Mesenchymal stem cell (in vitro differentiated cells and primary cell): ENCODE measurements around the gene ZFP57.

ENCODE experiments used
- DNase-seq: peaks from one replicate; pipeline ENCODE4 v3.0.0-alpha.2; 2013
- H2AFZ ChIP-seq: one replicate; pipeline ENCODE4 v1.6.1; 2013; ENCODE audit warnings: low read depth, mild to moderate bottlenecking, control low read depth, inconsistent platforms, low read length, moderate library complexity
- H2AK5ac ChIP-seq: 2 replicates; pipeline ENCODE4 v1.6.1; 2013; ENCODE audit warnings: low read length, moderate library complexity, mild to moderate bottlenecking, inconsistent platforms; ENCODE audit not compliant: severe bottlenecking
- H2BK120ac ChIP-seq: one replicate; pipeline ENCODE4 v1.6.1; 2013; ENCODE audit warnings: low read depth, mild to moderate bottlenecking, inconsistent platforms, low read length, moderate library complexity
- H2BK12ac ChIP-seq, 2 experiments: one replicate each; pipeline ENCODE4 v1.6.1; 2013; ENCODE audit warnings: inconsistent platforms in 2 of 2, low read length in 2 of 2, mild to moderate bottlenecking in 2 of 2, moderate library complexity in 2 of 2, control low read depth in 1 of 2
- H2BK15ac ChIP-seq: one replicate; pipeline ENCODE4 v1.6.1; 2013; ENCODE audit warnings: mild to moderate bottlenecking, low read depth, inconsistent platforms; ENCODE audit not compliant: poor library complexity, severe bottlenecking
- H2BK5ac ChIP-seq: 2 replicates; pipeline ENCODE4 v1.6.1; 2013; ENCODE audit warnings: low read depth, mild to moderate bottlenecking, low read length, control low read depth, inconsistent platforms; ENCODE audit not compliant: poor library complexity, severe bottlenecking
- H3K14ac ChIP-seq, 2 experiments: one replicate each; pipeline ENCODE4 v1.6.1; 2013; ENCODE audit warnings: inconsistent platforms in 2 of 2, low read length in 2 of 2, control low read depth in 1 of 2, mild to moderate bottlenecking in 1 of 2, moderate library complexity in 1 of 2
- H3K18ac ChIP-seq, 2 experiments: one replicate each; pipeline ENCODE4 v1.6.1; 2013; ENCODE audit warnings: inconsistent platforms in 2 of 2, low read length in 2 of 2, control low read depth in 1 of 2, low read depth in 1 of 2, mild to moderate bottlenecking in 1 of 2
- H3K23ac ChIP-seq, 2 experiments: one replicate each; pipeline ENCODE4 v1.6.1; 2013; ENCODE audit warnings: inconsistent platforms in 2 of 2, low read length in 2 of 2, mild to moderate bottlenecking in 2 of 2, moderate library complexity in 2 of 2, control low read depth in 1 of 2
- H3K27ac ChIP-seq: 2 replicates; pipeline ENCODE4 v1.5.1; 2013; ENCODE audit warnings: mild to moderate bottlenecking, moderate library complexity, low read length, control low read depth, inconsistent platforms; ENCODE audit not compliant: poor library complexity, severe bottlenecking
- H3K27me3 ChIP-seq, 2 experiments: 2 replicates each; pipeline versions ENCODE4 v1.6.1 to v1.7.0; 2013; ENCODE audit warnings: low read length in 2 of 2, mild to moderate bottlenecking in 2 of 2, moderate library complexity in 2 of 2, control low read depth in 1 of 2, inconsistent platforms in 1 of 2; ENCODE audit not compliant: control insufficient read depth in 1 of 2, insufficient read depth in 1 of 2
- H3K36me3 ChIP-seq, 2 experiments: 2 replicates each; pipeline versions ENCODE4 v1.6.1 to v1.7.0; 2013; ENCODE audit warnings: low read length in 2 of 2, control low read depth in 1 of 2, inconsistent platforms in 1 of 2, low read depth in 1 of 2, mild to moderate bottlenecking in 1 of 2; ENCODE audit not compliant: insufficient read depth in 2 of 2, control insufficient read depth in 1 of 2
- H3K4ac ChIP-seq, 2 experiments: one replicate each; pipeline ENCODE4 v1.6.1; 2013; ENCODE audit warnings: inconsistent platforms in 2 of 2, low read length in 2 of 2, mild to moderate bottlenecking in 2 of 2, moderate library complexity in 2 of 2, control low read depth in 1 of 2, low read depth in 1 of 2
- H3K4me1 ChIP-seq: 2 replicates; pipeline ENCODE4 v1.6.1; 2013; ENCODE audit warnings: low read depth, low read length, control low read depth; ENCODE audit not compliant: control insufficient read depth, insufficient read depth
- H3K4me2 ChIP-seq: 2 replicates; pipeline ENCODE4 v1.6.1; 2013; ENCODE audit warnings: low read length, mild to moderate bottlenecking, inconsistent platforms; ENCODE audit not compliant: poor library complexity, severe bottlenecking
- H3K4me3 ChIP-seq, 2 experiments: 2 replicates each; pipeline versions ENCODE4 v1.5.1 to v1.7.0; 2013; ENCODE audit warnings: low read length in 2 of 2, mild to moderate bottlenecking in 2 of 2, control low read depth in 1 of 2, low read depth in 1 of 2; ENCODE audit not compliant: insufficient read depth in 1 of 2
- H3K79me1 ChIP-seq: replicated peaks from 2 replicates; pipeline ENCODE4 v1.6.1; 2013; ENCODE audit warnings: mild to moderate bottlenecking, control low read depth, low read length, inconsistent platforms; ENCODE audit not compliant: poor library complexity, severe bottlenecking
- H3K9ac ChIP-seq: 2 replicates; pipeline ENCODE4 v1.7.0; 2013; ENCODE audit warnings: mild to moderate bottlenecking, low read length, moderate library complexity
- H3K9me3 ChIP-seq: 2 replicates; pipeline ENCODE4 v1.7.0; 2013; ENCODE audit warnings: mild to moderate bottlenecking, low read length; ENCODE audit not compliant: control insufficient read depth
- H4K8ac ChIP-seq: one replicate; pipeline ENCODE4 v1.6.1; 2013; ENCODE audit warnings: inconsistent platforms, mild to moderate bottlenecking, low read length, moderate library complexity
- H4K91ac ChIP-seq: one replicate; pipeline ENCODE4 v1.6.1; 2013; ENCODE audit warnings: mild to moderate bottlenecking, low read length, inconsistent platforms
- WGBS: methylation state at CpG from one replicate; pipeline ENCODE4 v1.1.7; 2013; ENCODE audit warnings: mixed read lengths; 5-methylcytosine and 5-hydroxymethylcytosine counted together

The ZFP57 gene

DNA sequence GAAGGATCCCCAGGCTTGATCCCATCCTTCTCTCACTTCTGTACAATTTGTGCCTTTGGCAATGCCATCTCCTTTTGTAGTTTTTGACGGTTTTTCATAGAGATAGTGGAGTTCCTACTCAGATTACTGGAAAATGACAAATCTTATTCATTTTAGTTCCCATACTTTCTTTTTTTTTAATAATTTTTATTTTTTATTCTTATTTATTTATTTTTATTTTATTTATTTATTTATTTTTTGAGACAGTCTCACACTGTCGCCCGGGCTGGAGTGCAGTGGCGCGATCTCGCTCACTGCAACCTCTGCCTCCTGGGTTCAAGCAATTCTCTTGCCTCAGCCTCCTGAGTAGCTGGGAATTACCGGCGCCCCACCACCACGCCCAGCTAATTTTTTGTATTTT lies 43.7 kb downstream of the ZFP57 start:
- Histone ChIP-seq H3K4ac (no peak overlapping the region), H3K36me3 (no peaks in the 10 kb centered on the region), H3K27me3 (no peaks in the 10 kb centered on the region), H3K9ac (no peak overlapping the region), H2AFZ (no peak overlapping the region), H2BK5ac (no peak overlapping the region), H3K9me3 (no peaks in the 10 kb centered on the region), H2AK5ac (no peak overlapping the region), H3K4me3 (no peak overlapping the region), H3K4me2 (no peak overlapping the region), H4K91ac (no peak overlapping the region), H3K79me1 (no peaks in the 10 kb centered on the region), H2BK120ac (no peak overlapping the region), H3K18ac (no peak overlapping the region), H3K14ac (no peak overlapping the region), H3K23ac (no peak overlapping the region), H2BK12ac (no peak overlapping the region), H3K4me1 (peaks cover 3% of the 10 kb centered on the region), H3K27ac (no peak overlapping the region), H2BK15ac (no peak overlapping the region), H4K8ac (no peak overlapping the region)
- WGBS: over 99% methylated on average over 8 of the region's 9 CpGs
- no peak for DNase-seq

DNA sequence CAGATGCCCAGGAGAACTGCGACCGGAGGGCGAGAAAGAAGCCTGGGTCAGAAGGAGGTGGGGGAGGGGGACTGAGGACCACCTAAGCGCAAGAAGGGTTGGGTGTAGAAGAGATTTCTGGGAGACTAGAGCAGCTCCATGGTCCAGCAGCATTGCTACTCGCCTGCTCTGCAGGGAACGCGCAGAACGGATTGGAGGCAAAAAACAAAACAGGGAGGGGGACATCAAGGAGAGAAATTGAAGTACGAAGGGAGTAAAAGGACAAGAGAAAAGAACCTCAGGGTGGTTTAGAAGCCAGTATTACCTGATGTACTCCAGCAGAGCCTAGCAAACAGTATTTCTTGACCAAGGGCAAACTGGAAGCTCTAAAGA lies 47.4 kb downstream of the ZFP57 start:
- H2AFZ ChIP-seq: peak overlapping the region; percentile 93
- peak overlapping the region; percentile 61 to 95 for H3K18ac ChIP-seq
- no peaks in the 10 kb centered on the region for H3K27me3 ChIP-seq
- H3K36me3 ChIP-seq: no peaks in the 10 kb centered on the region
- H3K9me3 ChIP-seq: no peaks in the 10 kb centered on the region
- peaks cover 18% of the 10 kb centered on the region for H3K4me1 ChIP-seq
- H3K4me3 ChIP-seq: peak overlapping the region; percentile 73 to 89
- H2BK120ac ChIP-seq: peak overlapping the region; percentile 67
- peaks cover 13% of the 10 kb centered on the region for H3K79me1 ChIP-seq
- peak overlapping the region; percentile 81 for H3K9ac ChIP-seq
- H2BK12ac ChIP-seq: peak overlapping the region in 1 of 2 experiments; percentile 21
- peak overlapping the region; percentile 93 for H3K4me2 ChIP-seq
- peak overlapping the region; percentile 54 for H4K91ac ChIP-seq
- no peak overlapping the region for H3K23ac ChIP-seq
- peak overlapping the region; percentile 24 to 70 for H3K4ac ChIP-seq
- no peak overlapping the region for H2BK5ac ChIP-seq
- WGBS: 1% methylated on average over 9 of the region's 9 CpGs
- no peak for DNase-seq
- H4K8ac ChIP-seq: peak overlapping the region; percentile 77
- peak overlapping the region; percentile 71 for H3K27ac ChIP-seq
- no peak overlapping the region for H2BK15ac ChIP-seq
- H2AK5ac ChIP-seq: no peak overlapping the region
- H3K14ac ChIP-seq: no peak overlapping the region

DNA sequence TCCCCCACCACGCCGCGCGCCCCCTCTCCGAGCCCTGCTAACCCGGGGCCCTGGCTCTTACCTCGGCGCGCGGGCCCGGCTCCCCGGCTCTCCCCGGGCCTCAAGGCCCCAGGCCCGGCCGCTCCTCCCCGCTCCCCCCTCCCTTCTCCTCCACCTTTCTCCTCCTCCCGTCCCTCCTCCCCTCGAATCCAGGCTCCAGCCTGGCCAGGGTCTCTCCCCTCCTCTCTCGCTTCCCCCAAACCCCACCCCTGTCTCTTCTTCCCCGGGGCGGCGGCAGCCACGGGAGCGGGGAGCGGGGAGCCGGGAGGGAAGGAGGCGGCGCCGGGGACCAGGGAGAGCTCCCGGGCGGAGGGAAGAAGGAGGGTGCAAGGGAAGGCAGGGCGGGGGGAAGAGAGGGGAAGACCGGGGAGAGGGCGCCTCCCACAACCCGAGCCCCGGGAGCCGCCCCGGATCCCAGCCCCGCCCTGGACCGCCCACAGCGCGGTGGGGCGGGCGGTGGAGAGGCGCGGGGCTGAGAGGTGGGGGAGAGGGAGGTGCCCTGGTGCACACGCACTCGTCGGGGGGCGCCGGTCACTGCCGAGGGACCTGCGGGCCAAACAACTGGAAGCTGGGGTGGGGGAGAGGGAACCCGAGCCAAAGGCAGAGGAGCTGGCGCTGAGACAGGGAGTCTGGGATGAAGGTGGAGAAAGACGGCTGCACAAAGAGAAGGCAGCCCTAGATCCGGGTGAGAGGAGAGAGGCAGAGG lies 48.0 kb downstream of the ZFP57 start, which contains the start of gene GABBR1:
Gene GABBR1, minus strand, starts transcription at position 395 of the 745 bp plus-strand sequence. CDS start 798 bp downstream, outside the sequence.
- peak within 1 kb of the TSS; percentile 93 for H2AFZ ChIP-seq
- H3K18ac ChIP-seq: peak within 1 kb of the TSS; percentile 66 to 95
- H3K27ac ChIP-seq: peak within 1 kb of the TSS; percentile 71
- H3K4me2 ChIP-seq: peak within 1 kb of the TSS; percentile 94
- DNase-seq: peak; percentile 94
- peak within 1 kb of the TSS; percentile 81 for H3K9ac ChIP-seq
- H3K79me1 ChIP-seq: peaks cover 16% of the 10 kb centered on the region
- WGBS: 1% methylated on average over 48 of the region's 57 CpGs
- H2BK5ac ChIP-seq: peak within 1 kb of the TSS; percentile 48
- H3K27me3 ChIP-seq: no peaks in the 10 kb centered on the region
- peak within 1 kb of the TSS in 1 of 2 experiments; percentile 92 for H3K23ac ChIP-seq
- peak within 1 kb of the TSS; percentile 79 to 89 for H3K4me3 ChIP-seq
- peak within 1 kb of the TSS; percentile 93 for H2BK15ac ChIP-seq
- no peak within 1 kb of the TSS for H2AK5ac ChIP-seq
- peak within 1 kb of the TSS; percentile 77 for H4K8ac ChIP-seq
- peak within 1 kb of the TSS in 1 of 2 experiments; percentile 94 for H3K14ac ChIP-seq
- H4K91ac ChIP-seq: peak within 1 kb of the TSS; percentile 59
- H3K4ac ChIP-seq: peak within 1 kb of the TSS; percentile 70 to 71
- H2BK12ac ChIP-seq: peak within 1 kb of the TSS; percentile 32 to 57
- H2BK120ac ChIP-seq: peak within 1 kb of the TSS; percentile 67
- H3K4me1 ChIP-seq: peaks cover 21% of the 10 kb centered on the region
- H3K36me3 ChIP-seq: no peaks in the 10 kb centered on the region
- no peaks in the 10 kb centered on the region for H3K9me3 ChIP-seq
